Measurements from ENCODE around the gene DNAJC19. TPM values are rescaled to one million over a fixed set of nuclear protein-coding genes. Genes with fewer than 3 reads are reported as not detected.

DNAJC19 gene
- total RNA-seq, 1 experiment from 2014 or later, result 82.0 TPM

DNA sequence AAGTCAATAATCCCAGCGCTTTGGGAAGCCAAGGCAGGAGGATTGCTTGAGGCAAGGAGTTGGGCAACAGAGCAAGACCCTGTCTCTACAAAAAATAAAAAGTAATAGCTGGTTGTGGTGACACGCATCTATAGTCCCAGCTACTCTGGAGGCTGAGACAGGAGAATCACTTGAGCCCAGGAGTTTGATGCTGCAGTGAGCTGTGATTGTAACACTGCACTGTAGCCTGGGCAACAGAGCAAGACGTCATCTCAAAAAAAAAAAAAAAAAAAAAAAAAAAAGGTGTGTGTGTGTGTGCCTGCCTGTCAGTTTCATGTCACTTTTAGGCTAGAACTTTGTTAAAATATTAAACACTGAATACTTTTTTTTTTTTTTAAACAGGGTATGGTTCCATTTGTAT is 28.4 kb downstream of the DNAJC19 start:
- Histone ChIP-seq H2BK120ac (ENCODE audit: low read depth, low read length, poor library complexity, severe bottlenecking) (no peak overlapping the region), H4K20me1 (ENCODE audit: control insufficient read depth, insufficient read depth, insufficient read length) (no peaks in the 10 kb centered on the region), H2BK20ac (ENCODE audit: low read depth, low read length, poor library complexity, severe bottlenecking) (no peak overlapping the region), H2BK12ac (ENCODE audit: insufficient read length, low read depth, low read length) (no peak overlapping the region), H2AK5ac (ENCODE audit: insufficient read length, low read length) (no peak overlapping the region), H3K56ac (ENCODE audit: insufficient read length, low read depth, low read length) (no peak overlapping the region), H2AFZ (ENCODE audit: low read length) (no peak overlapping the region), H3K27me3 (ENCODE audit: insufficient read depth, low read length) (no peaks in the 10 kb centered on the region), H3K14ac (ENCODE audit: insufficient read depth, low read length) (no peak overlapping the region), H2BK15ac (ENCODE audit: low read depth, low read length) (no peak overlapping the region), H3K4ac (ENCODE audit: low read depth, low read length) (no peak overlapping the region), H3K79me2 (ENCODE audit: insufficient read depth, low read length) (no peaks in the 10 kb centered on the region), H3K23ac (ENCODE audit: insufficient read length, low read depth, low read length) (no peak overlapping the region), H4K5ac (ENCODE audit: insufficient read length, low read depth, low read length) (no peak overlapping the region), H2BK5ac (ENCODE audit: insufficient read length, low read length) (no peak overlapping the region), H3K18ac (ENCODE audit: insufficient read length, low read depth, low read length) (no peak overlapping the region), H3K9me3 (ENCODE audit: control insufficient read depth, low read depth, low read length) (no peaks in the 10 kb centered on the region), H3K27ac (ENCODE audit: insufficient read length, low read depth, low read length) (no peak overlapping the region), H3K4me2 (ENCODE audit: insufficient read depth, insufficient read length, low read length) (no peak overlapping the region), H3K4me1 (ENCODE audit: insufficient read depth, low read length) (no peaks in the 10 kb centered on the region), H4K8ac (replicated peaks; ENCODE audit: insufficient read length, low read depth, low read length) (no peak overlapping the region), H3K9ac (ENCODE audit: extremely low read depth, insufficient read length, low read length) (no peak overlapping the region), H3K79me1 (ENCODE audit: insufficient read depth, low read depth, low read length, poor library complexity, severe bottlenecking) (no peaks in the 10 kb centered on the region), H3K23me2 (ENCODE audit: insufficient read length, low read depth, low read length, poor library complexity, severe bottlenecking) (no peaks in the 10 kb centered on the region), H3T11ph (ENCODE audit: low read length) (no peak overlapping the region), H4K91ac (ENCODE audit: insufficient read length, low read depth, low read length) (no peak overlapping the region)
- WGBS (ENCODE audit: extremely low coverage, insufficient read length, low lambda C conversion rate), result no CpG with 5 or more reads among the region's 3 CpGs
- TF ChIP-seq, protein P1, sequence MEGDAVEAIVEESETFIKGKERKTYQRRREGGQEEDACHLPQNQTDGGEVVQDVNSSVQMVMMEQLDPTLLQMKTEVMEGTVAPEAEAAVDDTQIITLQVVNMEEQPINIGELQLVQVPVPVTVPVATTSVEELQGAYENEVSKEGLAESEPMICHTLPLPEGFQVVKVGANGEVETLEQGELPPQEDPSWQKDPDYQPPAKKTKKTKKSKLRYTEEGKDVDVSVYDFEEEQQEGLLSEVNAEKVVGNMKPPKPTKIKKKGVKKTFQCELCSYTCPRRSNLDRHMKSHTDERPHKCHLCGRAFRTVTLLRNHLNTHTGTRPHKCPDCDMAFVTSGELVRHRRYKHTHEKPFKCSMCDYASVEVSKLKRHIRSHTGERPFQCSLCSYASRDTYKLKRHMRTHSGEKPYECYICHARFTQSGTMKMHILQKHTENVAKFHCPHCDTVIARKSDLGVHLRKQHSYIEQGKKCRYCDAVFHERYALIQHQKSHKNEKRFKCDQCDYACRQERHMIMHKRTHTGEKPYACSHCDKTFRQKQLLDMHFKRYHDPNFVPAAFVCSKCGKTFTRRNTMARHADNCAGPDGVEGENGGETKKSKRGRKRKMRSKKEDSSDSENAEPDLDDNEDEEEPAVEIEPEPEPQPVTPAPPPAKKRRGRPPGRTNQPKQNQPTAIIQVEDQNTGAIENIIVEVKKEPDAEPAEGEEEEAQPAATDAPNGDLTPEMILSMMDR (conservative IDR thresholded peaks at IDR 0.05), result no peak
- Mint-ChIP-seq H3K4me1 (no peaks in the 10 kb centered on the region), H3K4me3 (no peak overlapping the region), H3K36me3 (ENCODE audit: insufficient read depth in 1 of 3, low read depth in 3 of 3) (peaks cover 39 to 76% (median 76%) of the 10 kb centered on the region in 3 experiments), H3K27ac (no peak overlapping the region), H3K9me3 (no peaks in the 10 kb centered on the region), H3K27me3 (ENCODE audit: low read depth) (no peaks in the 10 kb centered on the region)
- DNase-seq, result no peak
